Naive thymus-derived CD4-positive, alpha-beta T cell (primary cell): ENCODE data around the gene UBTD2. TPM values are rescaled to one million over a fixed set of nuclear protein-coding genes. Genes with fewer than 3 reads are reported as not detected.

Experiments
- ATAC-seq: fragments of 150-1000 bp; cut with Tn5 transposase; 2 replicates; pipeline ENCODE4 v1.10.0; 2021; ENCODE audit warnings: mild to moderate bottlenecking, moderate library complexity
- CTCF ChIA-PET: fragments of 350-600 bp; sonication (Branson Sonifier 250); formaldehyde crosslinking; loops from one replicate; lab custom pipeline; 2021; ENCODE audit warnings: antibody characterized with exemption; lab: Charles Lee
- POLR2A ChIA-PET: fragments of 350-600 bp; sonication (Branson Sonifier 250); formaldehyde crosslinking; loops from one replicate; lab custom pipeline; 2021; ENCODE audit warnings: antibody characterized with exemption, inconsistent platforms; lab: Charles Lee
- DNase-seq, 9 donors: peaks; one replicate each; pipeline versions ENCODE4 v3.0.0 to v3.0.0-alpha.2; 2020 to 2022; ENCODE audit warnings: mixed read lengths in 1 of 9
- H3K27ac ChIP-seq: one replicate; pipeline ENCODE4 v1.7.0; 2013; ENCODE audit warnings: mild to moderate bottlenecking, low read depth, low read length, moderate library complexity
- H3K27me3 ChIP-seq, 2 donors: one replicate each; pipeline ENCODE4 v1.7.0; 2013; ENCODE audit warnings: low read length in 2 of 2, mild to moderate bottlenecking in 2 of 2, moderate library complexity in 2 of 2; ENCODE audit not compliant: control insufficient read depth in 2 of 2, insufficient read depth in 2 of 2
- H3K36me3 ChIP-seq, 3 experiments: 1 replicate in 2 of 3; 2 replicates in 1 of 3; pipeline ENCODE4 v1.7.0; 2013; ENCODE audit warnings: low read length in 3 of 3, mild to moderate bottlenecking in 3 of 3, moderate library complexity in 1 of 3; ENCODE audit not compliant: insufficient read depth in 3 of 3, control insufficient read depth in 2 of 3
- H3K4me1 ChIP-seq, 2 donors: one replicate each; pipeline ENCODE4 v1.7.0; 2013; ENCODE audit warnings: low read length in 2 of 2, mild to moderate bottlenecking in 2 of 2, moderate library complexity in 1 of 2; ENCODE audit not compliant: control insufficient read depth in 2 of 2, insufficient read depth in 2 of 2
- H3K4me3 ChIP-seq: 2 replicates; pipeline ENCODE4 v1.7.0; 2013; ENCODE audit warnings: mild to moderate bottlenecking, low read length
- H3K9me3 ChIP-seq, 3 experiments: 1 replicate in 2 of 3; 2 replicates in 1 of 3; pipeline ENCODE4 v1.7.0; 2013; ENCODE audit warnings: low read length in 3 of 3; ENCODE audit not compliant: control insufficient read depth in 2 of 3
- H3K27ac Mint-ChIP-seq, 9 donors: one replicate each; pipeline ENCODE4 v1.8.0; 2020 to 2022; ENCODE audit warnings: mixed read lengths in 9 of 9, mild to moderate bottlenecking in 8 of 9, moderate library complexity in 5 of 9, inconsistent platforms in 2 of 9
- H3K27me3 Mint-ChIP-seq, 5 donors: one replicate each; pipeline ENCODE4 v1.8.0; 2021 to 2022; ENCODE audit warnings: mixed read lengths in 5 of 5, mild to moderate bottlenecking in 1 of 5
- H3K36me3 Mint-ChIP-seq, 5 donors: one replicate each; pipeline ENCODE4 v1.8.0; 2020 to 2022; ENCODE audit warnings: mixed read lengths in 5 of 5, mild to moderate bottlenecking in 3 of 5, inconsistent platforms in 1 of 5
- H3K4me1 Mint-ChIP-seq, 7 donors: one replicate each; pipeline ENCODE4 v1.8.0; 2020 to 2022; ENCODE audit warnings: mixed read lengths in 7 of 7, mild to moderate bottlenecking in 3 of 7, inconsistent platforms in 1 of 7
- H3K4me3 Mint-ChIP-seq, 10 donors: one replicate each; pipeline ENCODE4 v1.8.0; 2020 to 2022; ENCODE audit warnings: mild to moderate bottlenecking in 10 of 10, mixed read lengths in 10 of 10, moderate library complexity in 6 of 10, inconsistent platforms in 2 of 10
- H3K9me3 Mint-ChIP-seq, 11 donors: one replicate each; pipeline ENCODE4 v1.8.0; 2020 to 2022; ENCODE audit warnings: mixed read lengths in 11 of 11, mild to moderate bottlenecking in 4 of 11, inconsistent platforms in 1 of 11, moderate library complexity in 1 of 11
- intact Hi-C, 2 donors: fragments of 100-400 bp; cut with micrococcal nuclease; formaldehyde crosslinking; loops; one replicate each; pipeline ENCODE4 v1.15.1; 2023
- polyA plus RNA-seq, 2 donors: library from polyadenylated mRNA; unstranded; fragments of 300-500 nt; fragmentation: Illumina TruSeq; gene quantifications; one replicate each; pipeline ENCODE4 v1.2.3, GENCODE V29; 2021
- total RNA-seq, 6 experiments: library from RNA in 5 of 6; stranded (reverse) in 5 of 6; gene quantifications; 1 replicate in 5 of 6; 2 replicates in 1 of 6; pipeline ENCODE4 v1.2.3 and lab custom pipeline; 2021 to 2026

Gene UBTD2
- total and polyA plus RNA-seq, 7 experiments from 2014 or later = 2.3 to 8.3 (median 4.0) TPM

DNA sequence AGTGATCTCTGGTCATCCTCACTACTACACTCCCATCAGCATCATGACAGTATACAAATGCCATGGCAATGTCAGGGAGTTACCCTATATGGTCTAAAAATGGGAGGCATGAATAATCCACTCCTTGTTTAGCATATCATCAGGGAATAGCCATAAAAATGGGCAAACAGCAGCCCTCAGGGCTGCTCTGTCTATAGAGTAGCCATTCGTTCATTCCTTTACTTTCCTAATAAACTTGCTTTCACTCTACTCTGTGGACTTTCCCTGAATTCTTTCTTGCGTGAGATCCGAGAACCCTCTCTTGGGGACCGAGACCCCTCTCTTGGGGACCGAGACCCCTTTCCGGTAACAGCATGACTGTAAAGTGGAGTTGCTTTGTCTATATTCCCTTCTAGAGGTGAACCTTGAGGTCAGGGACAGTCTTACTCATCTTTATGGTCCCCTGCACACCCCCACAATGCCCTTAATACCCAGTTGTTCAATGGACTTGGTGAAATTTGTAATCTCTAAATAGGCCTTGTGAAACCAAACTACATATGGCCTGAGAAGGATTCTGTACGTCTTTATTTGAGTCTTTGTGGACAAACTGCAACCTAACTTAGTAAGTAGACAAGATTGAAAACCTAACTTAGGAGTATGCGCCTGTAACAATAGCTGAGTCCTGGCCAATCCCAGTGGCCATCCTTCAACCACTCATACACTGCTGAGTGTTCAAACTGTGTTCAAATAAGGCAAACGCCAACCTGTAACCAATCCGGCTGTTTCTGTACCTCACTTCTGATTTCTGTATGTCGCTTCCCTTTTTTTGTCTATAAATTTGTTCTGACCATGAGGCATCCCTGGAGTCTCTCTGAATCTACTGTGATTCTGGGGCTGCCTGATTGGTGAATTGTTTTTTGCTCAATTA lies 32.3 kb upstream of the UBTD2 start:
- ATAC-seq = no peak

DNA sequence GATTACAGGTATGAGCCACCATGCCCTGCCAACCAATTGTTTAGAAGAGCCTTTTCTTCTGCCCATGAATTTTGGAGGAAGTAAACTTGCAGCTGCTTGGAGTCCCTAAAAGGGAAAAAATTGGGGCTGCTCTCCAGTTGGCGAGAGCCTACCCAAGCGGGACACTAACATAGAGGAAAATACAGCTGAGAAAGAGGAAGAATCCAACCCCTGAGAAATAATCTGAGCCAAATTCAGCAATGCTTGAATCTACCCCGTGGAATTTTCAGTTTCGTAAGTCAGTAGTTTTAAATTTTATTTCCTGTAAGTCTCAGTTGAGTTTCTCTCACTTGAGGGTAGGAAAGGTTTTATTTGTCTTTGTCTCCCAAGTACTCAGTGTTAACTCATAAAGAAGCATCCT lies 30.4 kb upstream of the UBTD2 start:
- Mint-ChIP-seq H3K27me3 (peaks cover 0 to 10% (median 5%) of the 10 kb centered on the region in 5 donors), H3K4me1 (no peaks in the 10 kb centered on the region), H3K9me3 (no peaks in the 10 kb centered on the region), H3K36me3 (peaks cover 0 to 3% (median 0%) of the 10 kb centered on the region in 5 donors), H3K27ac (no peak overlapping the region), H3K4me3 (no peak overlapping the region)
- ChIA-PET CTCF (interaction anchor here (0.7 kb wide), 1 partner anchor 1795 kb away, joined by 3 read pairs; no protein-coding TSS in a partner anchor), POLR2A (no interaction called here)
- intact Hi-C loops = no loop called here
- no peaks in the 10 kb centered on the region for H3K4me1 ChIP-seq
- no peak overlapping the region for H3K27ac ChIP-seq
- DNase-seq (no peak), ATAC-seq (no peak)
- H3K36me3 ChIP-seq = no peaks in the 10 kb centered on the region
- no peaks in the 10 kb centered on the region for H3K27me3 ChIP-seq
- H3K4me3 ChIP-seq = no peak overlapping the region
- no peaks in the 10 kb centered on the region for H3K9me3 ChIP-seq

More for the DNA sequence above, 32.3 kb upstream of the UBTD2 start:
- Histone ChIP-seq H3K27me3 (no peaks in the 10 kb centered on the region), H3K9me3 (no peaks in the 10 kb centered on the region), H3K36me3 (no peaks in the 10 kb centered on the region), H3K4me1 (no peaks in the 10 kb centered on the region), H3K27ac (no peak overlapping the region), H3K4me3 (no peak overlapping the region)
- intact Hi-C loops = no loop called here
- ChIA-PET POLR2A (no interaction called here), CTCF (interaction anchor here (0.6 kb wide), 1 partner anchor 317 kb away, joined by 3 read pairs; no protein-coding TSS in a partner anchor)
- Mint-ChIP-seq H3K9me3 (no peaks in the 10 kb centered on the region), H3K36me3 (peaks cover 0 to 3% (median 0%) of the 10 kb centered on the region in 5 donors), H3K4me1 (no peaks in the 10 kb centered on the region), H3K4me3 (no peak overlapping the region), H3K27me3 (peaks cover 0 to 7% (median 5%) of the 10 kb centered on the region in 5 donors), H3K27ac (no peak overlapping the region)
- DNase-seq = no peak

DNA sequence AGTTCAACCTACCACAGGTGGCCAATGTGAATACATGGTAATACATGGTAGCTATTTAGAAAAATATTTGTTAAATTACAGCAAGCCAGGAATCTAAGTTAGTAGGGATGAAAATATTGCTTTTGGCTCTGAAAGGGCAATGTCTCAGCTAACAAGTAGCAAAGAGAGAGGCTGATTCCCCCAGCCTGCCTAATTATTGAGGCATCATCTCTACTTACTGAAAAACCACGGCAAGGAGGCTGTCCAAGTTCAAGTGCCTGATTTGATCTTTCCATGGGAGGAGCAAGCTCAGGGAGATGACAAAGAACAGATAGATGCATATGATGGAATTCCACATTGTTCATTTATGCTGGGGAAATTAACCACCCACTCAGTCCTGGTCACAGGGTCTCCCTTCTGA lies 28.7 kb upstream of the UBTD2 start:
- Mint-ChIP-seq H3K27me3 (peaks cover 0 to 12% (median 5%) of the 10 kb centered on the region in 5 donors), H3K27ac (no peak overlapping the region), H3K4me3 (no peak overlapping the region), H3K36me3 (peaks cover 0 to 3% (median 0%) of the 10 kb centered on the region in 5 donors), H3K9me3 (no peaks in the 10 kb centered on the region), H3K4me1 (no peaks in the 10 kb centered on the region)
- ChIA-PET POLR2A (no interaction called here), CTCF (no interaction called here)
- DNase-seq (no peak), ATAC-seq (no peak)
- no peaks in the 10 kb centered on the region for H3K36me3 ChIP-seq
- no peaks in the 10 kb centered on the region for H3K27me3 ChIP-seq
- no peaks in the 10 kb centered on the region for H3K4me1 ChIP-seq
- no peak overlapping the region for H3K27ac ChIP-seq
- no peaks in the 10 kb centered on the region for H3K9me3 ChIP-seq
- H3K4me3 ChIP-seq = no peak overlapping the region
- intact Hi-C loops = no loop called here

DNA sequence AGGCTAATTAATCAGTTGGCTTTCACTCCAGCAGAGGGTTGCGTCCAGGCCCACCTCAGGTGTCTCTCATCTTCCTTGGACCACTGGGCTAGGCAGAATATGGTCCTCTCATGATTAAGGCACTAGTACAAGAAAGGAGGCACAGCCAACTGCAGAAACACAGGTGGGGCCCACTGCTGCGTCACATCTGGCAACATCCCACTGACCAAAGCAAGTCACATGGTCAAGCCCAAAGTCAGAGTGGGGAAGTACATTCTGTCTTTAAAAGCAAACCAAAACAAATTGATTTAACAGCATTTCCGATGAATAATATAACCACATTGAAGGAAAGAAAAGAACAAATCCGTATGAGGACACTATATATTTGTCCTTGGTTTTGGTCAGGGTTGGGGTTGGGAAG lies 28.0 kb upstream of the UBTD2 start:
- intact Hi-C loops = no loop called here
- no peak overlapping the region for H3K4me3 Mint-ChIP-seq

DNA sequence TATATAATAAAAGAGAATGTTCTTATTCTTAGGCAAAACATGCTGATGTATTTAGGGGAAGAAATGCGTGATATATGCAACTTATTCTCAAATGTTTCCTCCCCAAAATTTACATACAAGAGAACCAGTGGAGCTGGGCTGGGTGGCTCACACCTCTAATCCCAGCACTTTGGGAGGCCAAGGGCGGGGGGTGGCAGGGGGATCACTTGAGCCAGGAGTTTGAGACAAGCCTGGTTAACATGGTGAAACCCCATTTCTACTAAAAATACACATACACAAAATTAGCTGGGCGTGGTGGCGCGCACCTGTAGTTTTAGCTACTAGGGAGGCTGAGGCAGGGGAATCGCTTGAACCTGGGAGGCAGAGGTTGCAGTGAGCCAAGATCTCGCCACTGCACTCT lies 27.5 kb upstream of the UBTD2 start:
- Histone ChIP-seq H3K4me3 (no peak overlapping the region), H3K27ac (no peak overlapping the region), H3K27me3 (no peaks in the 10 kb centered on the region), H3K4me1 (no peaks in the 10 kb centered on the region), H3K36me3 (no peaks in the 10 kb centered on the region), H3K9me3 (no peaks in the 10 kb centered on the region)
- Mint-ChIP-seq H3K27me3 (peaks cover 0 to 14% (median 5%) of the 10 kb centered on the region in 5 donors), H3K36me3 (peaks cover 0 to 3% (median 0%) of the 10 kb centered on the region in 5 donors), H3K27ac (no peak overlapping the region), H3K4me1 (no peaks in the 10 kb centered on the region), H3K4me3 (no peak overlapping the region), H3K9me3 (peaks cover 0 to 5% (median 0%) of the 10 kb centered on the region in 11 donors)
- ChIA-PET CTCF (no interaction called here), POLR2A (no interaction called here)
- no peak for DNase-seq
- intact Hi-C loops = no loop called here
- no peak for ATAC-seq

More for the DNA sequence above, 28.0 kb upstream of the UBTD2 start:
- Histone ChIP-seq H3K27me3 (no peaks in the 10 kb centered on the region), H3K4me1 (no peaks in the 10 kb centered on the region), H3K4me3 (no peak overlapping the region), H3K9me3 (no peaks in the 10 kb centered on the region), H3K27ac (no peak overlapping the region), H3K36me3 (no peaks in the 10 kb centered on the region)
- ChIA-PET CTCF (no interaction called here), POLR2A (no interaction called here)
- Mint-ChIP-seq H3K36me3 (peaks cover 0 to 3% (median 0%) of the 10 kb centered on the region in 5 donors), H3K9me3 (no peaks in the 10 kb centered on the region), H3K27ac (no peak overlapping the region), H3K4me1 (no peaks in the 10 kb centered on the region), H3K27me3 (peaks cover 0 to 14% (median 5%) of the 10 kb centered on the region in 5 donors)
- DNase-seq (no peak), ATAC-seq (no peak)

DNA sequence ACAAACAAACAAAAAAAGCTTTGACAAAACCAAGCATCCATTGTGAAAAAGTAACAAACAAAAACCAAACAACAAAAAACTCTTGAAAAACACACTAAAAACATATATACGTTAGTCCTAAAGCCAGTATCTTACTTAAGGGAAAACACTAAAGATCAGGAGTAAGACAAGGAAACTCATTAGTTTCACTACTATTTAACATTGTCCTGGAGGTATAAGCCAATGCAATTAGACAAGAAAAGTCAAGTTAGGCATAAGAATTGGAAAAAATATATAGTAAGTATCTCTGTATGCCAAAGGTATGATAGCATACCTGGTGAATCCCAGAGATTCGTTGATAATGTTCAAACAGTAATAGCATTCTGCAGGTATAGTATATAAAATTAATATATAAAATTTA lies 21.8 kb upstream of the UBTD2 start:
- intact Hi-C loops = no loop called here
- Mint-ChIP-seq H3K4me3 (no peak overlapping the region), H3K27ac (no peak overlapping the region), H3K4me1 (no peaks in the 10 kb centered on the region), H3K27me3 (peaks cover 0 to 14% (median 9%) of the 10 kb centered on the region in 5 donors), H3K36me3 (peaks cover 0 to 7% (median 0%) of the 10 kb centered on the region in 5 donors), H3K9me3 (peaks cover 0 to 19% (median 2%) of the 10 kb centered on the region in 11 donors)
- H3K27me3 ChIP-seq = no peaks in the 10 kb centered on the region
- H3K36me3 ChIP-seq = no peaks in the 10 kb centered on the region
- no peaks in the 10 kb centered on the region for H3K9me3 ChIP-seq
- ChIA-PET CTCF (no interaction called here), POLR2A (no interaction called here)
- H3K4me3 ChIP-seq = no peak overlapping the region
- no peak for DNase-seq
- no peaks in the 10 kb centered on the region for H3K4me1 ChIP-seq
- H3K27ac ChIP-seq = no peak overlapping the region
- no peak for ATAC-seq
